Measurements from ENCODE around the gene ACOX3. TPM values are rescaled to one million over a fixed set of nuclear protein-coding genes. Genes with fewer than 3 reads are reported as not detected.

The ACOX3 gene
- total RNA-seq, 4 donors from 2014 or later, result 32.0 to 77.2 (median 43.8) TPM

DNA sequence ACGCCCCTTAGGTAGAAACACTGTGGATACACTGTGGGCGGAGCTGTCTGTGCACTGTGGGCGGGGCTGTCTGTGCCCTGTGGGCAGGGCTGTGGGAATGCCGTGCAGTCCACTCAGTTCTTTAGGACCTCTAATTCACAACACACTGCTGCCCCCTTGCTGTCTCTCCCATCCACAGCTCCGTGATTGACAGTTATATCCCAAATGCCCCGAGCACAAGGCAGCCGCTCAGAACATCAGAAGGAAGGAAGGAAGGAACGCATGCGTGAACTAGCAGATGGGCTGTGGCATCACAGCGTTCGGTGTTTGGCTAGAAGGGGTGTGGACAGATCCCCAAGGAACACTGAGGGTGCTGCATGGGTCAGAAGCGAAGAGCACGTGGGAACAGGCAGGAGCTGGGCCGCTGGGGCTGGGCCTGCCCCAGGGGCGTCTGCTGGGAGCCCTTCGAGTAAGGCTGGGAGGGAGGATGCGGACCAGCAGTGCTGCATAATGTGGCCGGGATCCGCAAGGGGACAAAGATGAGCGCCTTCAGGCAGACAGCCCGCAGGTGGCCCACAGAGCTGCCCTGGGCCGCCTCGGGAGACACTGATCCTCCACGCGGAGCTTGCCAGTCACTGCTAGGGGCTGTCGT, 29.8 kb downstream of the ACOX3 start:
- H3K36me3 ChIP-seq, result peaks cover 39 to 91% (median 89%) of the 10 kb centered on the region in 4 donors
- intact Hi-C loops (cut with DNase I), result no loop called here
- H3K4me1 ChIP-seq, result peaks cover 0 to 26% (median 23%) of the 10 kb centered on the region in 4 donors
- H3K27ac ChIP-seq (replicated peaks in 1 of 4), result peak overlapping the region; percentile 16 to 38 (median 32)
- no peaks in the 10 kb centered on the region for H3K27me3 ChIP-seq
- TF ChIP-seq, protein P1, sequence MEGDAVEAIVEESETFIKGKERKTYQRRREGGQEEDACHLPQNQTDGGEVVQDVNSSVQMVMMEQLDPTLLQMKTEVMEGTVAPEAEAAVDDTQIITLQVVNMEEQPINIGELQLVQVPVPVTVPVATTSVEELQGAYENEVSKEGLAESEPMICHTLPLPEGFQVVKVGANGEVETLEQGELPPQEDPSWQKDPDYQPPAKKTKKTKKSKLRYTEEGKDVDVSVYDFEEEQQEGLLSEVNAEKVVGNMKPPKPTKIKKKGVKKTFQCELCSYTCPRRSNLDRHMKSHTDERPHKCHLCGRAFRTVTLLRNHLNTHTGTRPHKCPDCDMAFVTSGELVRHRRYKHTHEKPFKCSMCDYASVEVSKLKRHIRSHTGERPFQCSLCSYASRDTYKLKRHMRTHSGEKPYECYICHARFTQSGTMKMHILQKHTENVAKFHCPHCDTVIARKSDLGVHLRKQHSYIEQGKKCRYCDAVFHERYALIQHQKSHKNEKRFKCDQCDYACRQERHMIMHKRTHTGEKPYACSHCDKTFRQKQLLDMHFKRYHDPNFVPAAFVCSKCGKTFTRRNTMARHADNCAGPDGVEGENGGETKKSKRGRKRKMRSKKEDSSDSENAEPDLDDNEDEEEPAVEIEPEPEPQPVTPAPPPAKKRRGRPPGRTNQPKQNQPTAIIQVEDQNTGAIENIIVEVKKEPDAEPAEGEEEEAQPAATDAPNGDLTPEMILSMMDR (IDR thresholded peaks at IDR 0.05), result peak in 2 of 3 experiments; percentile 30 to 41
- no peak for TF ChIP-seq EP300 (IDR thresholded peaks at IDR 0.05)
- TF ChIP-seq POLR2A (IDR thresholded peaks at IDR 0.05; ENCODE audit: low read depth), result no peak
- TF ChIP-seq POLR2AphosphoS5 (IDR thresholded peaks at IDR 0.05), result peak in 1 of 2 donors; percentile 12
- DNase-seq (ENCODE audit: extremely low spot score), result no peak
- no peak overlapping the region for H3K4me3 ChIP-seq
- WGBS, result 67% methylated on average over 26 of the region's 26 CpGs
- H3K9me3 ChIP-seq, result no peaks in the 10 kb centered on the region

DNA sequence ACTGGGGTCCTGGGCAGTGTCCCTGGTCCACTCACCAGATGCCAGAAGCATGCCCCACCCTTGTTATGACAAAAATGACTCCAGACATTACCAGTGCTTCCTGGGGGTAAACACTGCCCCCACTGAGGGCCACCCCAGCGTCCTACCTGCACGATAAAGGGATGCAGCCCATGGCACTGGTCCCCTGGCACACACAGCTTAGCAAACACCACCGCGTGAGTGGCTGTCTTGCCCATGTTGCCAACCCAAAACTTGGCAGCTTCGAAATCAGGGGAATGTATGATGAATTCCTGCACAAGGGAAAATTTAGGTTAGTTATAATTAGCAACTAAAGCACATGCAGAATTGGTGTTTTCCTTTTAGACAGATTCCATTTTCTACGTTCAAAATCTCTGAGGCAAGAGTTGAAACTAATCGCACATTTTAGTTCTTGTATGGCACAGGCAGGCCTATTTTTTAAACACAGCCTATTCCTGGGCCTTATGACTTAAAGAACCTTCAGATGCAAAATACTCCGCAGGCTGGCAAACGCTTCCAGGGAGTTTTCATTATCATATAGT, 30.4 kb downstream of the ACOX3 start:
- no peaks in the 10 kb centered on the region for H3K9me3 ChIP-seq
- intact Hi-C loops (cut with DNase I), result no loop called here
- H3K4me3 ChIP-seq, result no peak overlapping the region
- peak overlapping the region in 3 of 4 donors; percentile 18 to 38 (median 31) for H3K27ac ChIP-seq (replicated peaks in 1 of 4)
- no peaks in the 10 kb centered on the region for H3K27me3 ChIP-seq
- 63% methylated on average over 7 of the region's 9 CpGs for WGBS
- H3K36me3 ChIP-seq, result peaks cover 39 to 91% (median 89%) of the 10 kb centered on the region in 4 donors
- no peak for TF ChIP-seq POLR2AphosphoS5 (IDR thresholded peaks at IDR 0.05)
- TF ChIP-seq, protein P1 (IDR thresholded peaks at IDR 0.05), result no peak
- no peak for TF ChIP-seq POLR2A (IDR thresholded peaks at IDR 0.05; ENCODE audit: low read depth)
- TF ChIP-seq EP300 (IDR thresholded peaks at IDR 0.05), result no peak
- no peak for DNase-seq (ENCODE audit: extremely low spot score)
- peaks cover 6 to 31% (median 29%) of the 10 kb centered on the region in 4 donors for H3K4me1 ChIP-seq

DNA sequence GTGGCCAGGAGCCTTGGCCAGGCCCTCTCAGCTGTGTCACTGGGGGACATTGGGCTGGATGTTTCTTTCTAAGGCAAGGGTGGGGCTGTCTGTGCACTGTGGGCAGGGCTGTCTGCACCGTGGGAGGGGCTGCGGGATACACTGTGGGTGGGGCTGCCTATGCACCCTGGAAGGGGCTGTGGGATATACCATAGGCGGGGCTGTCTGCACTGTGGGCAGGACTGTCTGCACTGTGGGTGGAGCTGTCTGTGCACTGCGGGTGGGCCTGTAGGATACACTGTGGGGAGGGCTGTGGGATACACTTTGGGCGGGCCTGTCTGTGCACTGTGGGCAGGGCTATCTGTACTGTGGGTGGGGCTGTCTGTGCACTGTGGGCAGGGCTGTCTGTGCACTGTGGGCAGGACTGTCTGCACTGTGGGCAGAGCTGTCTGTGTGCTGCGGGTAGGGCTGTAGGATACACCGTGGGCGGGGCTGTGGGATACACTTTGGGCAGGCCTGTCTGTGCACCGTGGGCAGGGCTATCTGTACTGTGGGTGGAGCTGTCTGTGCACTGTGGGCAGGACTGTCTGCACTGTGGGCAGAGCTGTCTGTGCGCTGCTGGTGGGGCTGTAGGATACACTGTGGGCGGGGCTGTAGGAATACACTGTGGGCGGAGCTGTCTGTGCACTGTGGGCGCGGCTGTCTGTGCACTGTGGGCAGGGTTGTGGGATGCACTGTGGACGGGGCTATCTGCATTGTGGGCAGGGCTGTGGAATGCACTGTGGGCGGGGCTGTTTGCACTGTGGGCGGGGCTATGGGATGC, 31.1 kb downstream of the ACOX3 start:
- H3K27ac ChIP-seq (replicated peaks in 1 of 4), result peak overlapping the region in 2 of 4 donors; percentile 18 to 20

DNA sequence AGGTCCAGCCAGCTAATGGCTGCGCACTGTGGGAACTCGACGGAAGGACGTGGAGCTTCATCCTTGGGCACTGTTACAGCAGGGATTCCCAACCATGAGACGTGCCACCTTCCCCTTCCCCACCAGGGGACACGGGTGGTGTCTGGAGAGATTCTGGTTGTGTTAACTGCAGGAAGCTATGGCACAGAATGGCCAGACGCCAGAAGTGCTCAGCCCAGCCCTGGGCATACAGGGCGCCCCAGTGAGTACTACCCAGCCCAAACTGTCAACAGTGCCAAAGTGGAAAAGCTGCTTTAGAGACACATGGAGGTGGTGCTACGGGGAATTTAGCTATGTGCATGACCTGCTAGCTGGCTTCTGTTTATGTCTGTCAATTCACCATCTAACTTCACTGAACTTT, 32.8 kb downstream of the ACOX3 start:
- intact Hi-C loops (cut with DNase I), result loop anchor here (10.0 kb wide), 1 partner anchor 233 kb away; no protein-coding TSS in a partner anchor

More for the DNA sequence above, 31.1 kb downstream of the ACOX3 start:
- 63% methylated on average over 11 of the region's 17 CpGs for WGBS
- no peak overlapping the region for H3K4me3 ChIP-seq
- no peaks in the 10 kb centered on the region for H3K27me3 ChIP-seq
- TF ChIP-seq, protein P1 (IDR thresholded peaks at IDR 0.05), result no peak
- TF ChIP-seq POLR2AphosphoS5 (IDR thresholded peaks at IDR 0.05), result no peak
- TF ChIP-seq EP300 (IDR thresholded peaks at IDR 0.05), result no peak
- no peak for TF ChIP-seq POLR2A (IDR thresholded peaks at IDR 0.05; ENCODE audit: low read depth)
- peaks cover 10 to 35% (median 31%) of the 10 kb centered on the region in 4 donors for H3K4me1 ChIP-seq
- no peaks in the 10 kb centered on the region for H3K9me3 ChIP-seq
- H3K36me3 ChIP-seq, result peaks cover 37 to 91% (median 89%) of the 10 kb centered on the region in 4 donors
- intact Hi-C loops (cut with DNase I), result loop anchor here (10.0 kb wide), 1 partner anchor 235 kb away; no protein-coding TSS in a partner anchor
- DNase-seq (ENCODE audit: extremely low spot score), result no peak

More for the DNA sequence above, 32.8 kb downstream of the ACOX3 start:
- no peaks in the 10 kb centered on the region for H3K27me3 ChIP-seq
- no peak overlapping the region for H3K4me3 ChIP-seq
- H3K9me3 ChIP-seq, result no peaks in the 10 kb centered on the region
- 92% methylated on average over 9 of the region's 9 CpGs for WGBS
- H3K4me1 ChIP-seq, result peaks cover 17 to 46% (median 43%) of the 10 kb centered on the region in 4 donors
- peaks cover 33 to 84% (median 82%) of the 10 kb centered on the region in 4 donors for H3K36me3 ChIP-seq
- TF ChIP-seq, protein P1 (IDR thresholded peaks at IDR 0.05), result no peak
- no peak for TF ChIP-seq EP300 (IDR thresholded peaks at IDR 0.05)
- no peak for TF ChIP-seq POLR2AphosphoS5 (IDR thresholded peaks at IDR 0.05)
- no peak for TF ChIP-seq POLR2A (IDR thresholded peaks at IDR 0.05; ENCODE audit: low read depth)
- no peak for DNase-seq (ENCODE audit: extremely low spot score)
- H3K27ac ChIP-seq (replicated peaks in 1 of 4), result peak overlapping the region in 1 of 4 donors; percentile 13

Data from esophagus muscularis mucosa (tissue), 4 donors.